Measurements from ENCODE around the gene PLA2G15.
"Not testable (repeated sequence)": the region's sequence is repeated elsewhere in the genome, so short reads cannot be mapped to it uniquely, and the experiment has no call there.

The PLA2G15 gene

DNA sequence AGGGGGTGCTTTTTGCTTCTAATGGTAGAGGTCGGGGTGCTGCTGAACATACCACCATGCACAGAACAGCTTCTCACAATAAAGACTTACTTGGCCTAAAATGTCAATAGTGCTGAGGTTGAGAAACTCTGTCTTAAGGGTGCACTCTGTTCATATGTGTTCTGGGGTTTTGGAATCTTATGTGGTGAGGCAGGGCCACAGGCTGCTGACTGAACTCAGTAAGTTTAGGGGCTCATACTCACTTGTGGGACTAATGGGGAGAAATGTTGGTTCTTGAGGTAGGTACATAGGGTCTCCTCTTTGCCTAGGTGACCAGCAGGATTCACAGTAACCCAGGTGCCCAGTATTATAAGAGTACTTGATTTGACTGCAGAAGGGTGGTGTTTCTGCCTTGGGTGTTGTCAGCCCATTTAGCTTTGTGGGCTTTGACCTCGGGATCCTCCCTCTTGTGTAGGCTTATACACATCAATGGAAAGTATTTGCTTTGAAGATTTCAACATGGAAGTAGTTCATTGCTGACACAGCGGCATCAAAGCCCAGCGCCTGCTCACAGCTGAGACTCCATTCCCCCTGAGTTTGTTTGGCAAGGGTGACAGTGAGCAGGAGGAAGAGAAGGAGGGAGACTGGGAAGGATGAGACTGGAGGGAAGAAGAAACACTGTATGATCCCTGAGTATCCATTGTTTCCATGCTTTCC, 36.3 kb downstream of the PLA2G15 start:
- no peak for DNase-seq

DNA sequence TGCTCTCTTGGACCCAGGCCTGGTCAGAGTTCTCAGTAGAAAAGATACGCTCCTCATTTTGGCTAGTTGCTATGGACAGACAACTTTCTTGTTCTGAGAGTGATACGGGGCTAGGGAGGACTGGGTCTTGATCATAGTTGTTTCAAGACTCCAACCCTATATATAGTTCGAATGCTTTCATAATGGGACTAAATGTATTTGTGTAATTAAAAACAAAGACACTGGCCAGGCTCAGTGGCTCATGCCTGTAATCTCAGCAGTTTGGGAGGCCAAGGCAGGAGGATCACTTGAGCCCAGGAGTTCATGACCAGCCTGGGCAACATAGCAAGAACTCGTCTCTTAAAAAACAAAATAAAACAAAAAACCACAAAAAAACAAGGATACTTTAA, 36.9 kb downstream of the PLA2G15 start:
- DNase-seq, result no peak

DNA sequence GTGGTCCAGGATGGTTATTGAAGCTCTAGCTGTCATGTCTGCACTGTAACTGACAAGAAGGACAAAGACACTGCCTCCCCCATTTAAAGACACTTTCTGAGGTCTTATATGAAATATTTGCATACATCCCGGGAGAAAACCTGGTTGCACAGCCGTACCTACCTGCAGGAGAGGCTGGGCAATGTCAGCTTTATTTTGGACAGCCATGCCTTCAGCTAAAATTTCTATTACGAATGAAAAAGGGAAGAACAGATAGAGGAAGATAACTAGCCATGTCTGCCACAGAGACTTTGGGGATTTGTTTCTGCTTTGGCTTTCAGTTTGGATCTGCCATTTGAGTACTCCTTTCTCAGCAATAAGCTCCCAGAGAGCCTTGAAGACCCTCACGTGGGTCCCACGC, 38.2 kb downstream of the PLA2G15 start:
- DNase-seq, result no peak

DNA sequence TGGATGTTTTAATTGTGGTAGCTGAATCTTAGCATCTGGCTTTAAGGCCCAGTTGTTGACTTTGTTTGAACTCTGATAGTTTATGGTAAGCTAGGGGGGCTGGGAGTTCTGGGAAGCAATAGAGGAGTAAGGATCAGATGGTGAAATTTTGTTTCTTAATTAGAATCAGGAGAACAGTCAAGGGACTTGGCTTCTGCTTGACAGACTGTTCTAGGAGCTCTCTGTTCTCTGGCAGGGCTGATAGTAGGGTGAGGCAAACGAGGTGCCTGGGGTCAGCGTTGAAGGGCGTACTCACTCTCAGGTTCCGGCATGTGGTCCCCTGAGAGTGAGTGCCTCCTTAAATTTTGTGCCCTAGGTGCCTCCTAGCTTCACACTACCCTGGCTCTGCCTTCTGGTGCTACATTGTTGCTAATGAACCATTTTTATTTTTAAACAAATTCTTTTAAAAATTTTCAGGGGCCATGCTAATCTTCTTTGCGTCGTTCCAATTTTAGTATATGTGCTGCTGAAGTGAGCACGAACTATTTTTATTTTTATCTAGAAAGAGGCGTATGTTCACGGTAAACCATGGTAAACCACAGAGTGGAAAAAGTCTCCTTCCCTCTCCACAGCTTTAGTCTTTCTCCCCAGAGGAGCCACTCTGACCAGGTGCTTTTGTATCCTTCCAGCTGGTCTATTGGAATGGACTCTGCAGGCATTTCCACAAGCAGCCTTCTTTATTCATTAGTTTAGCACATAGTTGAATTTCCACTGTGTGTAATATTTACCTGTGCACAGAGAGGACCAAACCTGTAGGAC, 38.8 kb downstream of the PLA2G15 start:
- DNase-seq, result no peak

DNA sequence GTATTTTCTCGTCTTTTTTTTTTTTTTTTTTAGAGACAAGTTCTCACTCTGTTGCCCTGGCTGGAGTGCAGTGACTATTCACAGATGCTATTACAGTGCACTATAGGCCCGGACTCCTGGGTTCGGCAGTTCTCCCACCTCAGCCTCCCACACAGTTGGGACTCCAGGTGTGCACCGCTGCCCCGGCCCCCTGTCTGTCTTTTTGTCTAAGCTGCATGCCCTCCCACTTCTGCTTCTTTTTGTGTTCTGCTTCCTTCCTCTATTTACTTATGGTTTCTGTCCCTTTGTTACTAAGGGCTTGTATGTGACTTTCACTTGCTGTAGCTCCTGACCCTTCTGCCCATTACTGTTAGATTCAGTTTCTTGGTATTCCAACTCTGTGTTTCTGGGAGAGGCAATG, 39.7 kb downstream of the PLA2G15 start:
- no peak for DNase-seq

DNA sequence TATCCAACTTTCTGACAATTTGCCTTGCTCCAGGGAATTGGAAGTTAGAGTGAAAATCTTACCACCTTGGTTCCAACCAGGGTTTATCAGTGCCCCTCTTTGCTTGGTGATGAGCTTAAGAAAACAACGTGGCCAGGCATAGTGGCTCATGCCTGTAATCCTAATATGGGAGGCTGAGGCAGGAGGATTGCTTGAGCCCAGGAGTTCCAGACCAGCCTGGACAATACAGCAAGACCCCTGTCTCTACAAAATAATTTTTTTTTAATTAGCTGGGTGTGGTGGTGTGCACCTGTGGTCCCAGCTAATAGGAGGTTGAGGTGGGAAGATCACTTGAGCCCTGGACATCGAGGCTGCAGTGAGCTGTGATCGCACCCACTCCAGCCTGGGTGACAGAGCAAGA, 40.5 kb downstream of the PLA2G15 start:
- no peak for DNase-seq

DNA sequence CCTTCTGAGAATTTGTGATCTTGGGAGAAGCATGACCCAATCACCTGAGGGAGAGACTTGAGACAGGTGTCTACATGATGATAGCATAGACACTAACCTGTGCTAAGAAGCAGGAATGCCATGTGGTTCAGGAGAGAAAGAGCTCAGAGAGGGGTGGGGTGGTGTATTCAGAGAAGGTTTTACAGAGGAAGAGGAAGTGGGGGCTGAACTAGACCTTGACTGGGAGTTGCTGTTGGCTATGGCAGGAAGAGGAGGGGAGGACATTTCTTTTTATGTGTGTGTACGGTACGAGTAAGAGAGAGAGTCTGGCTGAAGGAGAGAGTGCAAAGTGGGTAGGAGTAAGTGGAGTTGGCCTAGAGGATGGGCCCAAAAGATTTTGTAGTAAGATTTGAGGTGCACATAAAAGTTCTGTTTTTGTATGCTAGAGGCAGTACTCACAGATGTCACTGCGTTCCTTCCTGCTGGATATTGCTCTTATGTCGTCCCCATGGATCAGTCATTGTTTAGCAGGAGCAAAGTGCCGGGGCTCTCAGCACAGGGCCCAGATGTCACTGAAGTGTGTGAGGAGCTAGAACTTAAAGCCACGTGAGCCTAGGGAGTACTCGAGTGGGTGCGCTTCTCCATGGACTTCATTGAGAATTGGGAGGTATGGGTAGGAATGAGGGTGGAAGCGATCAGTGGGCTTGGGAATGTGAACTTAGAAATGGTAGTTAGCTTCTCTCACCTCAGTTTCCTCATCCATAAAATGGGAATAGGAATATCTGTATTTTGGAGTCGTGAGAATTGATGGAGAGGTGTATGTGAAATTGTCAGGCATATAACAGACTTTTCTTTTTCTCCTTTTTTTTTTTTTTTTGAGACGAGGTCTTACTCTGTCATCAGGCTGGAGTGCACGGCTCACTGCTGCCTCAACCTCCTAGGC, 41.2 kb downstream of the PLA2G15 start:
- DNase-seq, result peak; percentile 25

DNA sequence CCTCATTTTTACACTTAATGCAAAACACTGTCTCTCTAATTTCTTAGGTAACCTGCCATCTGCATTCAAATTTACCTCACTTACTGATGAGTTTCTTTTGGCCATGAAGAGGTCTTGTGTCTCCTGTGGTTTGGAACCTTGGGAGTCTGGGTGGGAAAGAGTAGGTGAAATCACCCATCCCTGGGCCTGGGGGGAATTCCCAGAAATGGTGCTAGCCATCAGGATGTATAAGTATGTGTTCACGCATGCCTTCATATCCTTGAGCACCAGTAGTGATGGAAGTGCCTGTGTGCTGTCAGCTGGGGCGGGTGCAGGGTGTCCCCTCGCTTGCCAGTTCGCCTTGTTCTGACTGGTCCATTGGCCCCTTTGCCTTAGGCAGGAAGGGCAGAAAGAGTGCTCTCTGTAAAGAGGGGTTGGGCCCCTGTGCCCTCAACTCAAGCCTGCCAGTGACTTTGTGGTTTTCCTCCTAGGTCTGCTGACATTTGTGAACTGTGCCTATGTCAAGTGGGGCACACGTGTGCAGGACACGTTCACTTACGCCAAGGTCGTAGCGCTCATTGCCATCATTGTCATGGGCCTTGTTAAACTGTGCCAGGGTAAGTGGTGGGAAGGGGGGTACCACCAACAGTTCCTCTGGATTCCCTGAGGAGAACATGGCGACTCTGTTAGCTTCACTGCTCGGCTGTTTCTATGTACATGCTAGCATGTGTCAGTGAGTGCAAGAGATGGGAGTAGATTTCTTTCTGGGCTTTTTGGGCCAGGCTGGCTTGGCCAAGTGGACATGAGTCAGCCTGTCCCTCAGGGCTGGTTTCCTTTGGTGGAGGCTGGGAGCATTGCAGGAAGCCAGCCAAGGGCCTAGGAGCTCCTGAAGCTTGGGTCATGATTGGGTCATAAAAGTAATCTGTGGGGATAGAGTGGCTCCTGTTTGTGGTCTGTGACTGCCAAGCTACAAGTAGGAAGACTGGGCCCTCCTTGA, 42.4 kb downstream of the PLA2G15 start:
- DNase-seq, result no peak

DNA sequence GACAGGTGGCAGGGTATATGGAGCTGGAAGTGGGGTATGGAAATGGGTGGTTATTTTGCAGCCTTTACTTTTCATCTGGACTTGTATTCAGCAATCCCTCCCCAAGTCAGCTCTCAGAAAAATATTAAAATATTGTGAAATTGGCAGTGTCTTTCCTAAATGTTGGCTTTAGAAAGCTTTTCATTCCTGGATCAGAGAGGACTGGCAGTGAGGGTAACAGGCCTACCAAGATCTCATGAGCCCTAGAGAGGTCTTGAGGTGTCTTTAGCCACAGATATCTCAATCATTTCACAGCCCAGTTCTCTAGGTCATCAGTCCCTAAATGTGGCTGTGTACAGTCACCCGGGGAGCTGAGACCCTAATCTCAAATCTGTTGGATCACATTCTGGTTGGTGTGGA, 43.1 kb downstream of the PLA2G15 start:
- DNase-seq, result no peak

DNA sequence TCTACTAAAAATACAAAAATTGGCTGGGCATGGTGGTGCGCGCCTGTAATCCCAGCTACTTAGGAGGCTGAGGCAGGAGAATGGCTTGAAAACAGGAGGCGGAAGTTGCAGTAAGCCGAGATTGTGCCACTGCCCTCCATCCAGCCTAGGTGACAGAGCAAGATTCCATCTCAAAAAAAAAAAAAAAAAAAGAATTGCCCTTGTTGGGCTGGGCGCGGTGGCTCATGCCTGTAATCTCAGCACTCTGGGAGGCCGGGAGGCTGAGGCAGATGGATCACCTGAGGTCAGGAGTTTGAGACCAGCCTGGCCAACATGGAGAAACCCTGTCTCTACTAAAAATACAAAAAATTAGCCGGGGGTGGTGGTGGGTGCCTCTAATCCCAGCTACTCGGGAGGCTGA, 43.6 kb downstream of the PLA2G15 start:
- not testable (repeated sequence) for DNase-seq

DNA sequence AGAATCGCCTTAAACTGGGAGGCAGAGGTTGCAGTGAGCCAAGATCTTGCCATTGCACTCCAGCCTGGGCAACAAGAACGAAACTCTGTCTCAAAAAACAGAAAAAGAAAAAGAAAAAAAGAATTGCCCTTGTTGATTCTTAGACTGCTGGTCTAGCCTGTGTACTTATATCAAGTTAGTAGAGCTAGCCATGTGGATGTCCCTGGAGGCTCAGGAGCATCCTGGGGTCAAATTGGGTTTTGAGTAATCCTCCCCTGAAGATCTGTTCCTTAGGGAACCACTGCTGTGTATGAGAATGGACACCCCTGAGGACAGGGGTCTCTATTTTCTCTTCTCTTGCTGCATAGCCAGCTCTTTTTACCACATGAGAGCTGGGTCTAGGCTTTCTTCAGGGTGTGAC, 44.0 kb downstream of the PLA2G15 start:
- no peak for DNase-seq

DNA sequence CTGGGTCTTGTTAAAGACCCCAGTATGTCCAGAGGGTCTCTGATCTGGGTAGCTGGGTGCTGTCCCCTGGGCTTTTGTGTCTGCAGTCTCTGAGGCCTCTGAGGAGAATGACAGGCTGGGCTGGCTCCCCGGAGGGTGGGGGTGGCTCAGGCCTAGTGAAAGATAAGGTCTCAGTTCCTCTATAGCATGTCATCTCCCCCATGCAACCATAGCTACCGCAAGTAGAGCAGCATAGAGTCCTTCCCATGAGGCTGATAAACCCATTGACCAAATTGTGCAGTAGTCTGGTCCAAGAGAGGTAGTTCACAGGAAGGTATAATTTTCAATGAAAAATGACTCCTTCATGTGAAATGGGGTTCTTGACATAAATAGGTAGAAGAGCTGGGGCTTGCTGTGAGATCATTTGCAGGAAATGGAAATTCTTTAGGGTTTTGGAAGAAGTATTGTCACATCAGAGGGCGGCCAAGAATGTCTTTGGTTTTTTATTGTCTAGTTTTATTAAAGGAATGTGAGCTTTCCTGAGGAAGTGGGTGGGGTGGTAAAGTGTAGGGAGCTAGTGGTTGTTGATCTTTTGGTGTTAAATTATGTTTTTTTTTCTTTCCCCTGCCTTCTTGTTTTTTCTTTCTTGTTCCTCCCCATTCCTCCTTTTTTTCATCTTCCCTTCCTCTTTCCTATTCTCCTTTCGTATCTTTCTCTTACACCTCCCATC, 44.6 kb downstream of the PLA2G15 start:
- peak; percentile 50 for DNase-seq

DNA sequence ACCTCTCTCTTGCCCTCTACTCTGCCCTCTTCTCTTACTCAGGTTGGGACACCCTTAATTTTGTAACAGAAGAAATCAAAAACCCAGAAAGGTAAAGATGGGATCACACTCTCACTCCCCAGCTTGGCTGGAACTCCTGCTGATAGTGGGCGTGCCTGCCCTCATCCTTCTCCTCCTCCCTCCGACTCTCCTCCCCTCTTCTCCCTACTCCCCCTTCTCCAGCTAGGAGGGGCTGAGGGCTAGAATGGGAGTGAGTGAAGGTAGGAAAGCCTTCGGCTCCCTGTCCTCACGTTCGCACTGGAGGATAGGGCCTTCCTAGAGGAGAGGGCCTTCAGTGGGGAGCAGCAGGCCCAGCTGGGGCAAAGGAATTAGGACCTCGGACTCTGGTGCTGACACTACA, 45.3 kb downstream of the PLA2G15 start:
- DNase-seq, result no peak

DNA sequence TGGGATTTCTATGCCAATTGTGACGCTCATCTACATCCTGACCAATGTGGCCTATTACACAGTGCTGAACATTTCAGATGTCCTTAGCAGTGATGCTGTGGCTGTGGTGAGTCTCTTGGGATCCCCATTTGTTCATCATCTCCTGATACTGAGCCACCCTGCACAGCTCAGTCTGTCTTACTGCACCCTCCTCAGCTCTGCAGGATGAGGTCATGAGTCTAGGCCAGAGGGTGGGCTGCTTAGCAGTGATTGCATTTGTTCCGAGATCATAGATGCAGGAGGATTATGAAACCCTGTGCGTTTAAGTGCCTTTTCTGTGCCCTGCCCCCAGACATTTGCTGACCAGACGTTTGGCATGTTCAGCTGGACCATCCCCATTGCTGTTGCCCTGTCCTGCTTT, 46.1 kb downstream of the PLA2G15 start:
- no peak for DNase-seq

DNA sequence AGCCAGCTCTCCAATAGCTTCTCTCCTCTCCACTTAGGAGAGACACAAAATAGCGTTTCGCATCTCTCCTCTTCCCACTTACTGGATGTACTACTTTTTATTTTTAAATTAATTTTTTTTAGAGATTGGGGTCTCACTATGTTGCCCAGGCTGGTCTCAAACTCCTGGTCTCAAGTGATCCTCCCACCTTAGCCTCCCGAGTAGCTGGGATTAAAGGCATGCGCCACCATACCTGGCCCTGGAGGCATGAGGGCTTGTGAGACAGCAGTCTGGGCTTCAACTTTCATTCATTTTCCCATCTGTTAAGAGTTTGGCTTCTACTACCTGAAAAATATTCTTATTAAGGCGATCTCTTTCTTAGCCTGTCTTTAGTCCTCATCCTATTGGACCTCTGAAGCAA, 47.3 kb downstream of the PLA2G15 start:
- DNase-seq, result no peak

DNA sequence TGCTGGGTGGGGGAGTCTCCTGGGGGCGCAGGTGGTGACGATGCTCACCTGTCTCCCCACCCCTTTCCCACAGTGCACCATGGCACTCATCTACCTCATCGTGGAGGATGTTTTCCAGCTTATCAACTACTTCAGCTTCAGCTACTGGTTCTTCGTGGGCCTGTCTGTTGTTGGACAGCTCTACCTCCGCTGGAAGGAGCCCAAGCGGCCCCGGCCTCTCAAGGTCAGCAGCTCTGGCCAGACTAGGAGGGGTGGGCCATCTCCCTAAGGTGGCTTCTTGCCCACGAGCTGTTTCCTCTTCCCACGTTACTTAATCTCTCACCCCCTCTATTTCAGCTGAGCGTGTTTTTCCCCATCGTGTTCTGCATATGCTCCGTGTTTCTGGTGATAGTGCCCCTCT, 51.1 kb downstream of the PLA2G15 start:
- no peak for DNase-seq

DNA sequence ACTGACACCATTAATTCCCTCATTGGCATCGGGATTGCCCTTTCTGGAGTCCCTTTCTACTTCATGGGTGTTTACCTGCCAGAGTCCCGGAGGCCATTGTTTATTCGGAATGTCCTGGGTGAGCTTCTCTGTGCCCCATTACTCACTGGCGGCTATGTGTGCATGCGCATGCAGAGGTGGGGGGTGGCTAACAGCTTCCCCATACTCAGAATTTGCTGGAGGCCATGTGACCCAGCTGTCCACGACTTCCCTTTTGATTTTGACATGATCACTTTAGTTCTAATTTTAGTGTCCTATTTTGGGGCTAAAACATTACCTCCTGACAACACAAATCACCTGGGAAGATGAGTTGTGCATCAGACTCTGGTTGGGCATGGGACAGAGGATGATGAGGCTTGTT, 51.5 kb downstream of the PLA2G15 start:
- DNase-seq, result no peak

DNA sequence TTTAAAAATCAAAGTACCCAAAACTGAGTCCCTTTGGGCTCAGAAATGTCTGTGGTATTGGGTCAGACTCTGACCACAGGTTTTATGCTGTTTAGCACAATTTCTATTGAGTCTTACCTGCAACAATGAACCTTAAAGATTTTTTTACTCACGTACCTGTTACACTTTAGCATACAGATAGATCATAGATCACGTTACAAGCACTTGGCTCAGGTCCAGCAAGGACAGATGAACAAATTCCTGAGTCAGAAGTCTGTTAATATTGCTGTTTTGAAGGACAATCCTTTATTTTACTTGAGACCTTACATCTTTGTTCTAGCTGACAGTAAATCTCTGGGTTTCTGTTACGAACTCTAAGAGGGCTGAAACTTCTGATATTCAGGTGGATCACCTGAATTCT, 52.7 kb downstream of the PLA2G15 start:
- DNase-seq, result no peak

DNA sequence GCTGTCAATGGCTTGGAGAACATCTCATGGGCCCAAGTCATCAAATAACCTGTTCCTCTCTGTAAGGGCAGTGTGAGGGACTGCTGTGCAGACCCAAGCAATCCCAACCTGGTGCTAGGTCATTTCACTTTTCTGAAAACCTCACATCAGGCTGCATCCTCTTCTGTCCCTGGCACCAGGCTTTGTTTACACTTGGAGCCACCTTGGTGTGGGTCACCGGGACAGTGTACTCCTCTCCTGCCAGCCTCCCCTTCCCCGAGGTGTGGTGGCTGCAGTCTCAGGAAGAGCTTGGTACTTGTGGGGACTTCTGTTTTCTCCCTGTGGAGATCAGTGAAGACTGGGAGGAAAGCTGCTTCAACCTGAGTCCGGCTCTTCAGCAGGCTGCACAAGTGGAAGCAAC, 53.1 kb downstream of the PLA2G15 start:
- DNase-seq, result no peak

DNA sequence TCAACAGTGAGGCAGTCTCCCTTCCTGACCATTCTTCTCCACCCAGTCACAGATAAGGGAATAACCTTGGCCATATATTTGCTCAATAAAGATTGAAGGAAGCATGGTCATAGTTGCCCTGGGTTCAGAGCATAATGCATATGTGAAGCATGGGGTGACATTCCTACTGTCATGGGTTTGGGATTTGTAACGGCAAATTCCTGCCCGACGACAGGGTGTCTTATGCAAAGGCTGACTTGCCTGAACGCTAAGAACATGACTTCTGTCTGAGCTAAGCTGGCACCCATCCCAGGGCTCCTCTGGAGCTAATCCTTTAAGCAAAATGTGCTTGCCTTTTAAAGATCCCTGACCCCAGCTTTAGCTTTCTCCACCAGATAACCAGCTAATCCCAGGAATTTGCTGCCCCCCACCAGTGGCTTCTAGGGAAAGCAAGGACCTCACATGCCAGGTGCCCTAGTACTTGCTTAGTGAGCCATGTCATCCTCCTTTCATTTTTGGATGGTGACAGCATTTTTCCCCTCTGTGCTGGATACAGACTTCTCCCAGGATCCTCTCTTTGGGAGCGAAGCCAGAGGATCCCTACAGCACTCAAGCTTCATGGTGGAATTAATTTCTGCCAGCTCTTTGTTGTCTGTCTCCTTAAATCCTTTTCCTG, 53.9 kb downstream of the PLA2G15 start:
- DNase-seq, result no peak
